SH-SY5Y (cell line): ENCODE results near the gene APP.

ENCODE experiments used
- GATA2 ChIP-seq: IDR thresholded peaks from 2 replicates; pipeline ENCODE4 v1.6.1; 2011; ENCODE audit warnings: mild to moderate bottlenecking, low read depth, low read length
- GATA3 ChIP-seq: IDR thresholded peaks from 2 replicates; pipeline ENCODE4 v1.6.1; 2011; ENCODE audit warnings: low read depth, mild to moderate bottlenecking, low read length, moderate library complexity

Gene APP

DNA sequence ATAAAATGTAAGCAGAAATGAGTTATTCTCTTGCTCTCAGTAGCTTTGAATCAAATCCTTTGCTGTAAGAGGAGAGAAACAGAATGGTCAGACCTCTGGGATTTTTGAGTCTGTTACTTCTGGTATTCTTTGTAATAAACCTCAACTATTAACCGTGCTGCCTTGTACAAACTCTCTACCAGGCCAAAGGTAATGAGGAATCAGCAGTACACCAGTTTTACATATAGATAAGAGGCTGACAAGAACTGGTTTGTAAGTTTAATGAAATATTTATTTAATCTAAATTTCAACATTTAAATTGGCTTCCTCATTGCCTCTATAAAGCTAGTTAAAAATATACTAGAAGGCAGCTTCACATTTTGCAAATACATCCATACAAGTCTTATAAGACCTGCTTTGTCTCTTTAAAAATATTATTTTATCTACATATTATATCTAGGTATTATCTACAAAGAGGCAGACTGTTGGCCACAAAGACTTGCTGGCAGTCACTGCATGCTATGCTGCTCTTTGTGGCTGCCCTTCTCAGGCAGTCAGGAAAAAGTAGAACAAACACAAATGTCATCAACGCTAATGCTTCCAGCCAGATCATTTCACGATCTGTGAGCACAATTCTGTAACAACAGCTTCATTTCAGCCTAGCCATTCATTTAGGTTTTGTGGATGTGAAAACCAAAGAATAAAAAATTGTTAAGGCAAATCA, 262.8 kb downstream of the APP start:
- TF ChIP-seq GATA2 (peak; percentile 57), GATA3 (0 out of 2 replicates have a peak, but pooled peaks have one; percentile 13)

DNA sequence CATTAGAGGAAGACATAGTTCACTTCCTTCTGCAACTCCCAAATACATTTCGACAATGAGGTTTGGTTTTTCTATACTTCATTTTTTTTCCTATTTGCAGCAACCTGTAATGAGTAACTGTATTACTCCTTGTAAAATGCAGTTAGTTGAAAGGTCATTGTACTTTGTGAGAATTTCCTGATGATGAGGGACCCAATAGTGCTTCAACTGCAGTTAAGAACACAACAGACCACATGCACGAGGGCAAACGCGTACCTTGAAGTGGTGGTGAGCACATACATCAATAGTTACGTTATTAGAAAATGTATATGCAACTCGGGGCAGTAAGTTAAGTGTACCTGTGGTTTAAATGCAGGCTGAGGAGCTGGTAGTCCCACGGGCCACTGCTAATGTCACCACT, 264.0 kb downstream of the APP start:
- TF ChIP-seq GATA3 (no peak), GATA2 (no peak)

DNA sequence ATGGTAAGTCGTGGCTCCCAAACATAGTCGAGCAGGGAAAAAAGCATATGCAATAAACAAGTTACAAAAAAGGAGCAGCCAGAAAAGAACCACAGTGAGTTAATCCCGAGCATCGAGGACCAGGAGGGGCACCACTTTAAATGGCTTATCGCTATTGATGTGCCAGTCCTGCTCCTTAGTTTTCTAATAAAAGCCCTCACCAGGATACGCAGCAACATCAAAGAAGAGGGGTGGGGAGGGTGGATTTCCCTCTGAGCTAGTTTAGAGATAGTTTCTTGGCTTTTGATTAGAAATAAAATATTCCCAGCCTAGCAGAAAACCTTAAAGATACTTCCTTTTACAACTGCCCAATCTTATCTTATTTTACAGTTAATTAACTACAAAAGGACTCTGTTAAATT, 265.4 kb downstream of the APP start:
- TF ChIP-seq GATA2 = no peak
- TF ChIP-seq GATA3 = no peak

DNA sequence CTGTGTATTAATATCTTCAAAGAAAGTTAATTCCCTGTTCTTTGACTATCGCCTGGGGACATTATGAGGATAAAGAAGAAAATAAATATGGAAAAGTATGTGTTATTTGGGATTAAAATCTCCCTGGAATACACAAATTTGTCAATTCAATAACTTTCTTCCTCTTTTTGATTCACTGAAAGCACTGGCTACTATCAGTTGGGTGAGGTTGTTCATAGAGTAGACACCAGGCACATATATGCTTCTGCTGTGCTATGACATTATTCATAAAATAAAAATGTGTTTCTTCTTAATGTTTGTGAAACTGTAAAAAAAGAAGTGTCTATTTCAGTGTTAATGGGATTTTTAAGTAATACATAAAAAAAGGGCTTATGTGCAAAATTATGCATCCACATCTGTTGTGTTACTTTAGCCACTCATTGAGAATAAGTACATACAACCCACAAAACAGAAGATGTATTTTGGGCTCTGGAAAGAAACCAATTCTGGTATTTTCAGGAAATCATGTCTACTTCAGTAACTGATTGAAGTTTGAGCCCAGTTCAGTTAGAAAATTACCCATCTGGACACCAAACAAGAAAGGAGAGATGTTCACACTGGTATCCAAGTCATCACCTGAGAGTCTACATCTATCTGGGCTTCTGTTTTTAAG, 266.4 kb downstream of the APP start:
- TF ChIP-seq GATA2 (no peak), GATA3 (no peak)

DNA sequence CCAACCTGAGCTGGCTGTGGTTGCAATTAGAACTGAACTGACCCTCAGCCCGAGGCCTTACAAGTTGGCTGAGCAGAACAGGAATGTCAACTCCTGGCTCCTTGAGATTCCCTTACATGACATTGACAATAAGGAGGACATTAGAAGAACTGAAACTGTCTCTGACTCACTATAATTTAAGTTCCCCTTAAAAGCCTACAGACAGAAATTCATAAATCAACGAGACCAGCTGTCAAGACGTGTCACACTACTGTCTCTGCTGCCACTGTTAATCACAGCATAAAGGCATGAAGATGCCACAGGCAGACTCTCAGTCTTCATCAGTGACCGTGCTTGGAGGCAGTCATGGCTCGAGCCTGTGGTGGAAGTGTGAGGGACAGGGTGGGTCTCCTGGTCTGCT, 267.0 kb downstream of the APP start:
- TF ChIP-seq GATA3 (no peak), GATA2 (no peak)

DNA sequence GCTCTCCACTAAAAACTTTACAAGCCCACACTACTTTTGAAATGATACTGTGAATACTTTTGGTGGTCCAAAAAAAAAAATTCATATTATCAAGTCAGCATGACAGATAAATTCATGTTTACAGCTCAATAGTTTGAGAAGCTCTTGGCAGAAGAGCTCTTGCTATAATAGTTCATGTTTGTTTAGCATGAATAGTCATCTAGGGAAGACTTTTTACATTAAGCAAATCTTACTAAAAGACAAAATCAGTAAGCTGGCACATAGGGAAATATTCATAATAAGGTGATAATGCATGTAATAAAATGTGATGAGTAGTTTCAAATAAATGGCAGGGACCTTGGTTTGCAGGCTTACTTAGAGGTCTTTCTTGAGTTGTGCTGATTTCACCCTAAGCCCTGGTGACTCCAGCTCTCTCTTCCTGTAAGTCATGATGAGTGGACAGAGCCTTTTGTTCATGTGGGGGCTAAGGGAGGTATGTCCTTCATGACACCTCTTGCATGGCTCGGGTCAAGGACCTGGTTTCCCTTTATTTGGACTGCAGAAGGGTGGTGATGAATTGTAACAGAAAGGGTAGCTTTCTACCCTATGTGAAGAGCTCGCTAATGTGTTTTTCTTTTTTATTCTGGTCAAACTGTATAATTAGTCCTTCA, 269.1 kb downstream of the APP start:
- TF ChIP-seq GATA2 = no peak
- TF ChIP-seq GATA3 = no peak

DNA sequence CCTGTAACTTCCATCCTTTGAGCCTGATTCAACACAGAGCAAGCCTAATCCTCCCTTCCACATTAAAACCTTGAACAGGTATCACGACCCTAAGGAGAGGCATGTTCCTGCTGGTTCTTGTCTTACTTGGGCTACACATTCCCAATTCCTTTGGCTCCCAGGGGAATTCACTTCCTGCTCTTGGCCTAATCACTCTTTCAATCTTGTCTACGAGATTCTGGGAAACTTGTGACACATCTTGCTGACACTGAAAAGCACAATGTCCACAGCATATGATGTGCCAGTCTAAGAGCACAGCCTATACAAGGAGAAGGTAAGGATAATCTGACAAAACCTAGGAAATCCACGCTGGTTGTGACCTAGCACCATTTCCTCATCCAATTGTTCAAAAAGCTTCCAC, 271.9 kb downstream of the APP start:
- no peak for TF ChIP-seq GATA3
- no peak for TF ChIP-seq GATA2

DNA sequence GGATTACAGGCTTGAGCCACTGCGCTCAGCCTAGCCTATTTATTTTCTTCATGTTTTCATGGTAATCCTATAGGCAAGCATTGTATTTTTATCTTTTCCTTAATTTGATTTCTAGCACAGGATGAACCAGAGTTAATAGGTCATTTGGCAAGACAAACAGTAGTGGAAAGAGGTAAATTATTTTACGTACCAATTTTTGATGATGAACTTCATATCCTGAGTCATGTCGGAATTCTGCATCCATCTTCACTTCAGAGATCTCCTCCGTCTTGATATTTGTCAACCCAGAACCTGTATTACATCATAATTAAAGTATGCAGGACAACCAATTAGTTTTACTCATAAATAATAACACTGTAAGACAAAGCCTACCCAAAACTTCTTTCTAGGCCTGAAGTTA, 273.2 kb downstream of the APP start:
- no peak for TF ChIP-seq GATA2
- no peak for TF ChIP-seq GATA3

DNA sequence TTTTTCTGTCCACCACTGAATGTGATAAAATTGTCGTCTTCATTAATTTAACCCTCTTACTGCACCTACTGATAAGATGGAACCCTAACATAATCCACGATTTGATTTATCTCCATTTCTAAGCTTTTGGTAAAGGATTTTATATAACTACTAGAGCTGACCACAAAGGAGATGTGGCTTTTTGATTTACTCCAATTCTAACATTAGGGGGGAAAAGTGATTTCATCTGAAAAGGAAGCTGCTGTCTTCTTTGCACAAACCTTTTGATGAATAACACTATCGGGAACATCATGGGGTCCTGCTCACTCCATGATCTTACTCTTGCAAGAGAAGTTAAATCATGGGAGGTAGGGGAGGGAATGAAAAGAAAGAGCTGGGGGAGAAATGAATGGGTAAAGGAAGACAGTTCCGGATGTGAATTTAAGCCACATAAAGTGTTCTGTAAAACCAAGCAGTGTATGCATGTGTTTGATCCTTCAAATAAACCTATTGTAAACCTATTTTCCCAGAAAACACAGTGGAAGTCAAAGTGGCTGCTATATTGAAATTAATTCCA, 274.0 kb downstream of the APP start:
- TF ChIP-seq GATA2 (no peak), GATA3 (no peak)

DNA sequence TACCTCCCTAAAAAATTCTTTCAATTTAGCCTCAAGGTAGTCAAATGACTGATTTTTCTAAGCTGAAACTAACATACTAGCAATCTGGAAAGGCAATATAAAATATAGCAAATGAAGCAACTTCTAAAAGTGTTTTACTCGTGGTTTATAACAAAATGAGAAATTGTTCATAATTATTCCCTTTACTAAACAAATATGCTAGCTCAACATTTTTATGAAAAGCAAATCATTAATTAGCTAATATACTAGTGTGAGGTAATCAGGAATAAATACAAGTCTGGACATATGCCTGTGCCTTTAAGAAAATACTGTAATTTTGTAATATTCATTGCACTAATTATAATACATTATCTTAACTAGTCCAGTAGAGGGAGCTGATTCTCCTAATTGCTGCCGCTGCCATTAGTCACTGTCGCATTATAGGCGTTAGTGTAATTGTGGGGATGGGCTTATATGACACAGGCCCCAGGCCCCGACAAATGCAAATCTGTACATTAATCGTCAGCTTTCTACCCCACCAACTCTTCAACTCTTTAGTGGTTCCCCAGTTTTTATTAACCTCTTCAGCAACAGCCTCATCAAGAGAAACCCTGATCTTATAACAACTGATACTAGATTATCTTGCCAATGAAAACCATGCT, 274.9 kb downstream of the APP start:
- TF ChIP-seq GATA3 (no peak), GATA2 (no peak)

DNA sequence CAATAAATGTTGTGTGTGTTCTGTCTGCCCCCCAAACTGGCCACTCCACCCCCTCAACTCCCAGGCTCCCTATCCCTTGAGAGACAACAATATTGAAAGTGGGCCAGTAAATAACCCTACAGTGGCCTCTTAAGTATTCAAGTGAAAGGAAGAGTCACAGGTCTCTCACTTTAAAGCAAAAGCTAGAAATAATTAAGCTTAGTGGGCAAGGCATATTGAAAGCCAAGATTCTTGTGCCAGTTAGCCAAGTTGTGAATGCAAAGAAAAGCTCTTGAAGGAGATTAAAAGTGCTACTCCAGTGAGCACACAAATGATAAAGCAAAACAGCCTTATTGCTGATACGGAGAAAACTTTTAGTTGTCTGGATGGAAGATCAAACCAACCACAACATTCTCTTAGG, 277.4 kb downstream of the APP start:
- TF ChIP-seq GATA2 (no peak), GATA3 (no peak)

DNA sequence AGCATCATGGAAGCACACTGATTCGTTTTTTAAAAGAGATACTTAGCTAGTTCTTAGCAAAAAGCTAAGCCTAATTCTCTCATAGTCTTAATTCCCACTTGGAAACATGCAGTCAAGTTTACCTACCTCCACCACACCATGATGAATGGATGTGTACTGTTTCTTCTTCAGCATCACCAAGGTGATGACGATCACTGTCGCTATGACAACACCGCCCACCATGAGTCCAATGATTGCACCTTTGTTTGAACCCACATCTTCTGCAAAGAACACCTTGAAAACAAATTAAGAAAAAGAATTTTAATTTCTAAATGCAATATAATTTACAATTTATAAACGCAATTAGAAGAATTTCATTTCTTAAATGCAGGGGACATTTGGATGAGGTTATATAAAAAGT, 279.0 kb downstream of the APP start:
- TF ChIP-seq GATA2 (no peak), GATA3 (no peak)

DNA sequence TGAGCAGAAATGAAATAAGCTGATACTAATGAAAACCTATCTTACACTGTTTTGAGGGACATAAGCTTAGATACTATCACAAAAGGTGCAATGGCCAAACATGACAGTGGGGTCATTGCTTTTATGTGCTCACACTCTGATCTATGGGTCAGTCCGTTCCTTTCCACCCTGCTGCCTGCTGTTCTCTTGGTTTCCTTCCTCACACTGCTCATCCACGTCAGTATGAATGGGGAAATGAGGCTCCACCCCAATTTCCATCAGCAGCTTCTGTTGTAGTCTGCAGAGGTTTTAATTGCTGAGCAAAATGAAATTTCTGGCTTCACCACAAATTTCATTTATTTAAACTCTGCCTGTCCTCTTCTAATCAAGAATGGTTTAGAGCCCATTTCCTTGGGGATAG, 280.6 kb downstream of the APP start:
- TF ChIP-seq GATA3 (no peak), GATA2 (no peak)

DNA sequence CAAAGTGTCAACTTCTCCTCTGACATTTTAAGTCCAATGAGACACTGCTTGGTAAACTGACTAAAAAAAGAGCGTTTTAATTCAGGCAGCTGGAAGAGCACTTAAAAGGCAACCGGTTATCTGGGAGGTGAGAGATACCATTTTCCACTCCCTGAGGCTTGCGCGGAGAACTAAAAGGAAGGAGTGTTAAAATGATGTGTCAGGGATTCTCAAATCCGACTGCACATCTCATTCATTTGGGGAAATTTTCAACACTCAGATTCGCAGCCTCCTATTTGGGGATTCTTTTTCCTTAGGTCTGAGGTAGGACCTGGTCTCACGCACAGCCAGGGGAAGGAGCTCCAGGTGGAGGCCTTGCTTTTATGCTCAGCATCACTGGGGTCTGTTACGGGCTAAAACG, 281.9 kb downstream of the APP start:
- TF ChIP-seq GATA3 = no peak
- TF ChIP-seq GATA2 = no peak
